Putamen (tissue), 1 donor: Measurements from ENCODE around the gene RXFP3.
"Not testable (repeated sequence)": the region's sequence is repeated elsewhere in the genome, so short reads cannot be mapped to it uniquely, and the experiment has no call there.

Experiments
- DNase-seq: peaks from one replicate; pipeline ENCODE4 v3.0.0-alpha.2; 2016; ENCODE audit warnings: low spot score

Gene RXFP3

DNA sequence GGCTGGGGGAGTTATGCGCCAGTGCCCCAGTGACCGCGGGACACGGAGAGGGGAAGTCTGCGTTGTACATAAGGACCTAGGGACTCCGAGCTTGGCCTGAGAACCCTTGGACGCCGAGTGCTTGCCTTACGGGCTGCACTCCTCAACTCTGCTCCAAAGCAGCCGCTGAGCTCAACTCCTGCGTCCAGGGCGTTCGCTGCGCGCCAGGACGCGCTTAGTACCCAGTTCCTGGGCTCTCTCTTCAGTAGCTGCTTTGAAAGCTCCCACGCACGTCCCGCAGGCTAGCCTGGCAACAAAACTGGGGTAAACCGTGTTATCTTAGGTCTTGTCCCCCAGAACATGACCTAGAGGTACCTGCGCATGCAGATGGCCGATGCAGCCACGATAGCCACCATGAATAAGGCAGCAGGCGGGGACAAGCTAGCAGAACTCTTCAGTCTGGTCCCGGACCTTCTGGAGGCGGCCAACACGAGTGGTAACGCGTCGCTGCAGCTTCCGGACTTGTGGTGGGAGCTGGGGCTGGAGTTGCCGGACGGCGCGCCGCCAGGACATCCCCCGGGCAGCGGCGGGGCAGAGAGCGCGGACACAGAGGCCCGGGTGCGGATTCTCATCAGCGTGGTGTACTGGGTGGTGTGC lies at the start of gene RXFP3:
TSS of gene RXFP3 (plus strand) at position 6 of the 636 bp plus-strand sequence. CDS start at position 361, 355 bp downstream.
- no peak for DNase-seq

DNA sequence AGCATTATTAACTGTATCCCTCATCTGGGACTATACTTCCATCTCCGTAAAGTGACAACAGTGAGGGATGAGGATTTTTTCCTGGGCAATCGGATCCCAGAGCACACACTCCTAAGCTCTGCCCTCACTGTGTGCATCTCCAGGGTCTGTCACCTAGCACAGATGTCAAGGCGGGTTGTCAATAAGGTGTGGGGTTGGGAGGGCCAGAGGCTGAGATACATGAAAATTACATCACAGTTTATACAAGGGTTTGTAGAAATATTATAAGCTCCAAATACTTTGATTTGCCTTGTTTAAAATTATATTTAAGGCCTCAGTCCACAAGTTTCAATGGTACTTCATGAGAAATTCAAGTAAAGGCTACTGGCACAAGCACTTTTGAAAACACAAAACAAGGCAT lies 48.9 kb upstream of the RXFP3 start:
- DNase-seq = no peak

- DNase-seq = no peak
Observed at GRCh38 chr5:33888587-33888986, 47.6 kb upstream of the RXFP3 start.

- no peak for DNase-seq
Observed at GRCh38 chr5:33890131-33891032, 45.8 kb upstream of the RXFP3 start.

GRCh38 chr5:33891446-33891787 lies 44.8 kb upstream of the RXFP3 start:
- no peak for DNase-seq

- DNase-seq = no peak
Observed at GRCh38 chr5:33891788-33892619, 44.2 kb upstream of the RXFP3 start, which contains the start of gene ADAMTS12. ADAMTS12 (minus strand) TSS chr5:33891990; CDS start chr5:33891856, 134 bp downstream.

DNA sequence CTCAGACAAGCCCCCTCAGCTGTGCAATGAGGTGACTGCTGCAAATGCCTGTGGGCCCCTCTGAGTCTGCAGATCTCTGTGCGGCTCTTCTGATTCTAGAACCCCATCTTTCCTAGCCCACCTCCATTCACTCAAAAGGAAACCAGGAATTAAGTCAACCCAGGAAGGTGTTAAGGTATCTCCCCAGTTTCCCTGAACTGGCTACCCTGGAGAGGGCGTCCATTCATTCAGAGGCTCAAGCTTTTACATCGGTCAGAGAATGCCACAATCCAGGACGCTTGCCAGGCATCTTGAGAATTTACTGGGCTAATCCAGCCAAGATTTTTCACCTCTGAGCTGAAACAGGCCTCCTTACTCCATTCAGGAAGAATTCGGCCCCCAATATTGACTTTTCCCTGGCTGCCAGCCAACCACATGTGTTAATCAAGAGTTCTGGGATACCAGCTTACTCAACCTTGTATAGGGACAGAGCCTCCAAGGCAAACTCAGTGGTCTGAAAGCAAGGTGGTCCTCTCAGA lies 43.5 kb upstream of the RXFP3 start:
- DNase-seq = no peak

GRCh38 chr5:33894566-33894965 lies 41.6 kb upstream of the RXFP3 start:
- DNase-seq = no peak

DNA sequence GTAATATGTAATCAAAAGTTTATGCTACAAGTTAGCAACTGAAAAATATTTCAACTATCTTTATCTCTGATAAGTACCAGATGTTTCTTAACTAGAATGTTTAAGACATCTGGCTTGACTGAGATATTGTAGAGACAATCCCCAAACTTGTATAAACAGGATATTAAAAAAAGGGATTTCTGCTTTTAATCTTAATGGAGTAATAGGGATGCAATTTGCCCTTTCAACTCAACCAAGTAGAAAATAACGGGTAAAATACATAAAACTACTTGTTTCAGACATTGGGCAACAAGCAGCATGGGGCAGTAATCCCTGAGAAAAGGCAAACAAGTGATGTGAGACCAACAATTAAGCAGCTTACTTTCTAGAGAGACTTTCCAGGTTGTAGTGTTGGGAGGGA lies 35.0 kb upstream of the RXFP3 start:
- no peak for DNase-seq

- no peak for DNase-seq
Observed at GRCh38 chr5:33903118-33903517, 33.1 kb upstream of the RXFP3 start.

GRCh38 chr5:33905381-33905780 lies 30.8 kb upstream of the RXFP3 start:
- DNase-seq = no peak

GRCh38 chr5:33906248-33906647 lies 29.9 kb upstream of the RXFP3 start:
- DNase-seq = not testable (repeated sequence)

- DNase-seq = not testable (repeated sequence)
Observed at GRCh38 chr5:33914844-33915243, 21.3 kb upstream of the RXFP3 start.

DNA sequence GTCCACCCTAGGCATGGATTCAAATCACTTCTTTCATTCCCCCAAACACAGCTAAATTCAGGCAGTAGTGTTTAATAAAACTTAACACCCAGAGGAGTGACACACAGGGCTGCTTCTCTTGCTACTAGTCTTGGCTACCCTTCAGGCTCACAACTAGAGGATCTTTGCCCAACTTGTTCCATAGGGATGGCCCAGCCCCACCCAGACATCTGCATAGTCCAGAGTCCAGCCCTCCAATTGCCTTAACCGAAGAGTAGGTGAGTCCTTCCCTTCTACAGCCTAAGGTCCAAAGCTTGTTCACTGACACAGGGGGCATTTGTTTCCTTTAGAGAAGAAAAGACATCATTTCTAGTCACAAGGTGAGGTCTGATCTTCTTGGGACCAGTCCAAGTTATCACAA lies 15.2 kb upstream of the RXFP3 start:
- DNase-seq = no peak

GRCh38 chr5:33925278-33925677 lies 10.9 kb upstream of the RXFP3 start:
- no peak for DNase-seq

GRCh38 chr5:33927685-33928084 lies 8.5 kb upstream of the RXFP3 start:
- DNase-seq = no peak

DNA sequence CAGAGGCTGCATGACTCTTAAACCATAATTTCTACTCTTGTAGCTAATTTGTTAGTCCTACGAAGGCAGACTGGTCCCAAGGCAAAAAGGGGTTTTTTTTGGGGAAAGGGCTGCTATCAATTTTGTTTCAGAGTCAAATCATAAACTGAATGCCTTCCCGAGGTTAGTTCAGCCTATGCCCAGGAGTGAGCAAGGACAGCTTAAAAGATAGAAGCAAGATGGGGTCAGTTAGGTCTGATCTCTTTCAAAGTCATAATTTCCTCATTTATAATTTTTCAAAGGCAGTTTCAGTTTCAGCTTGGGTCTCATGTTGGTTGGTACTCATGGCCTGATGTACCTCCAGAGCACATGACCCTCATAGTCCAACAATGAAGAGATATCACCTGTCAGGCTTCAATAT lies 7.9 kb upstream of the RXFP3 start:
- no peak for DNase-seq

DNA sequence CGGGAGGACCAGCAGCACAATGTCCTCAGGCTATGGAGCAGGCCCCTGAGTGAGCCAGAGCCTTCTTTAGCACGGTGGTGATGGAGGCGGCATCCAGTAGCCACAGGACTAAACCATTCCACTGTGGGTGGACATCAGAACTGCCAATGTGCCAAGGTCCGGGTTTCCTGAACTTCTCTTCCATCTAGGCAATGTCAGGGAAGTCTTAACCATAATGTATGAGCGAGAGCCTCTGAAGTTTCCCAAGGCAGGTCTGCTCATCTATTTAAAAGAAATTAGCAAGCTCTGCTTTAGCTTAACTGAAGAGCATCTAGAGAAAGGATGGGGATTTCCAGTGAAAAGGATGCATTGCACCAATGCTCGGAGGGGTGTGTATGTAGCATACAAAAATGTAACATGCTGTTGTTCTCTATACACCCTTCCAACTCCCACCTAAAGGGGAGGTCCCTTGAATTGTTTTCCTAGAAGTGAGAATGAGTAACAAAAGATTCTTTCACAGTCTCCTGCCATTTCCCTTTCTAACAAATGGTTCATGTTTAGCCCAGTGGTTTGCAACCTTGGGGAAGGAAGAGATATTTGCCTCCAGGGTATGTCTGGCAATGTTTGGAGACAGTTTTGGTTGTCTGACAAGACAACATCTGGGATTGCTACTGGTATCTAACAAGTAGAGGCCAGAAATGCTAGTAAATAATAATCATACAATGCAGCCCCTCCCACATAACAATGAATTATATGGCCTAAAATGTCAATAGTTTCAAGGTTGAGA lies 6.1 kb upstream of the RXFP3 start:
- no peak for DNase-seq

DNA sequence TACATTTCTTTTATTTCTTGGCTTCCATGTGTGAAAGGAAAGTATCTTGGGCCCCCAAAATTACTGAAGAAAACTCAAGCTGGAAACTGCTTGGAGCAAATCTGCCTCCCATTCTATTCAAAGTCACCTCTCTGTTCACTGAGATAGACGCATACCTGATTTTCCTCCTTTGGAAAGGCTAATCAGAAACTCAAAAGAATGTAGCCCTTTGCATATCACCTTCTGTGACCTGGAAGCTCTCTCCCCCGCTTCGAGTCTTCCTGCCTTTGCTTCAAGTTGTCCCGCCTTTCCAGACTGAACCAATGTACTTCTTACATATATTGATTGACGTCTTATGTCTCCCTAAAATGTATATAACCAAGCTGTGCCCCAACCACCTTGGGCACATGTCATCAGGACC lies 5.0 kb upstream of the RXFP3 start:
- no peak for DNase-seq

DNA sequence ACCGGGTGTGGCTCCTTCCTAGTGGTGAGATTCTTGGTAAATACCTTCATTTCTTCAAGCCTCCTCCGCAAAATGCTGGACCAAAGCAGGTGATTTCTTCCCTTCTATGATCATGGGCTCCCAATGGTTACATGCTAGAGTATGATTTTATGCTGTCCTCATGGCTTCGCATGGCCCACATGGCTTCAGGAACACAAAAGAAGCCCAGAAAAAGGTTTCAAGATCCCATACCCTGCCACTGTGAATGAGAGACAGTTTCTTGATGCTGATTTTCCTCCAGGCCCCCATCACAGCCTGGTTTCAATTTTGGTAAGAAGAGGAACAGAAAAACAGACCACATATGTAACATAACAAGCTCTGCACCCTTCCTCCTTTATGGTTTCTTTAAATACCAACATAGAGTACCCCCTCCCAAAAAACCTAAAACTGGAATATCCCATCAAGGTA lies 2.4 kb upstream of the RXFP3 start:
- DNase-seq = no peak

DNA sequence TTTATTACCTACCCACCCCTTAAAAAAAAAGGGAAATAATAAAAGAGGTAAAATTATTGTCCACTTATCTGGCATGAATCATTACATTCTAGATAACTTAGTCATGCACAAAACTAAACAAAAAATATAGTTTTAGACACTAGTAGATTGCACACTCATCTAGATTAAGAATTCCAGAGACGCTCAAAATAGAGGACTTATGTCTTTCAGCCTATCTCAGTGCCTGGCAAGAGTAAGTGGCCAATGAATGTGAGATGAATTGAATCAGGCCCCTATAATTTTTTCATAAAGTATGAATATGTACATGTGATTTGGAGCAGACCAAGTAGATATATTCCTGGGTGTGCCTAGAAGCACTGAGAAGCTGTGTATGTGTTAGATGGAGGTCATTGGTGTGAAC lies 2.0 kb upstream of the RXFP3 start:
- DNase-seq = no peak

DNA sequence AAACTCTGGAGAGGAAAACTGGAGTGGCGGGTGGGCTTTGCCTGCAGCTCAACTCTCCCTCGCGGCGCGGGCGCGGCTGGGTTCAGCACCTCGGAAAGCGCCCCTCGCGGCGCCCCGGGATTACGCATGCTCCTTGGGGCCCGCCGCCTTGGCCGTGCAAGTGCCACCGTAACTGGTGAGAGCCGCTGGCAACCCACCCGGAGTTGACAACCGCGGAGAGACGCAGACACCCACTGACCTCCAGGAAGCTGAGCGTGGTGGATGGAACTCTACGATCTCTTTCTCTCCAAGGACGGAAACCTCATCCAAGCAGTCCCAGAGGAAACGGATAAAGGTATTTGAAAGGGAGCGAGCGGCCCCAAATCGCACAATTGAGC lies 194 bp upstream of the RXFP3 start:
- peak; percentile 12 for DNase-seq
